Nucleus accumbens (tissue), 56 donors: ENCODE data around the gene TMEM119.

Experiments used
- DNase-seq, 56 donors: peaks; one replicate each; lab custom pipeline; 2025; lab: John Stamatoyannopoulos, UW

TMEM119 gene

DNA sequence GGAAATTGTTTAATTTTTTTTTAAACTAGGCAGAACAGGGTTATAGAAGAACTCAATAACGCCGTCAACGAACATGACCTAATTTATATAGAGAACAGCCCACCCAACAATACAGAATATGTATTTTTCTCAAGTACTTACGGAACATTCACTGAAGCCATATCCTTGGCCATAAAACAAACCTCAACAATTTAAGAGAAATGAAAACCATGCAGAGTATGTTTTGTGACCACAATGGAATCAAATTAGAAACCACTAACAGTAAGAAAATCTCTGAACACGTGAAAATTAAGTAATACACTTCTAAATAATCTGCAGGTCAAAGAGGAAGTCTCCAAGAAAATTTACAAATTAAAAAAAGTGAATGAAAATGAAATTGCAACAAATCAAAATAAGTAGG lies 46.3 kb downstream of the TMEM119 start:
- no peak for DNase-seq

DNA sequence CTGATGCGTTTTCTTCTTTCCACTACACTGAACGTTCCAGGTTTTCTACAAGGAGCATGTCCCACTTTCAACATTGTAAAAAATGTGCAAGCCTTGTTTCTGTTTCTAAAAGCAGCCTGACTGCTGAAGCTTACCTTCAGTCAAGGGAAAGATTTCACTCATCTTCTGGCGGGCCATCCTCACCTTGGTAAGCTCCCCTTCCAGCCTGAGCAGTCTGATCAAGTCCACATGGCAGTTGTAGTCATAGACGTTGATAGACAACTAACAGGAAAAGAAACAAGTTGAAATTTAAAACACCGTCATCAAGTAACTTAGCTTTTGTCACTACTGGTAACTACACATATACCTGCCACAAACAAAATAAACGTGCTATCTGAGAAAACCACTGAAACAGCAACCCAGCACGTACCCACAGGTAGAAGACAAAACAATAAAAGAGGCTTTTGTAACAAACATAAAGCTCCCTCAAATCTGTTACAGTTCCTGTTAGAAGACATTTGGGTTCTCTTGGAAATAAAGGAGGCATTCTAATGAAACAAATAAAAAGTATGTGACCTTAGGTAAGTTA lies 48.8 kb downstream of the TMEM119 start:
- DNase-seq = no peak

DNA sequence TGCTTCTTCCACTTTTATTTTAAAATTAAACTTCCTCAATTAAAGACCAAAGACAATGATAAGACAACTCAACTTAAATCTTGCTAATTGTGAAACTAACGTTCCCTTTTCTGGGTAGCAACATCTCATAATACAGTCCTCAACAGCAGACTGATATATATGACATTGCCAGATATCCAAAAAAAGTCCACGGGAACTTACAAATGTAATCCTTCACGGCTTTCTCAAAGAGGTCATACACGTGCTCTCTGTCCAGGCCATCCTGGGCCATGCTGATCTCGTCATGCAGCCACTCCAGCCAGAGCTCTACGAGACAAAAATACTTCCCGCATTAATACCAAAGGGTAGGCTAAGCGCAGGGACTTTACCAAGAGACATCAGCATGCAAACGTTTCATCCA lies 50.2 kb downstream of the TMEM119 start:
- DNase-seq = no peak

DNA sequence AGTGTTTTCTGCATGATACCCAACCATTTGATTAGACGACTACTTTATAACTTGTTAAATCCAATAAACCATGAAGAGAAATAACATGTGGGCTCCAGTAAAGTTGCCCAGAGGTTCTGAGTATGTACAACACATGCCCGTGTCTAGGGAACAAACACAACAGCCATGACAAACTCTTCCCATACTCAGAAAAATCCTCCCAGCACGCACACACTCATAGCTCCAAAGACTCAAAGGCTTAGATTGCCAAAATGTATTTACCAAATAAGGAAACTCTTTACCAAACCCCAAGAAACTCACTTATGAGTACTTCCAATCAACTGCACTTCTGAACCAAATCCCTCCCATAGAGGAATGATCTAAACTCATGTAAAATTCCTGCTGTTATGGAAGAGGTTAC lies 54.2 kb downstream of the TMEM119 start:
- no peak for DNase-seq

DNA sequence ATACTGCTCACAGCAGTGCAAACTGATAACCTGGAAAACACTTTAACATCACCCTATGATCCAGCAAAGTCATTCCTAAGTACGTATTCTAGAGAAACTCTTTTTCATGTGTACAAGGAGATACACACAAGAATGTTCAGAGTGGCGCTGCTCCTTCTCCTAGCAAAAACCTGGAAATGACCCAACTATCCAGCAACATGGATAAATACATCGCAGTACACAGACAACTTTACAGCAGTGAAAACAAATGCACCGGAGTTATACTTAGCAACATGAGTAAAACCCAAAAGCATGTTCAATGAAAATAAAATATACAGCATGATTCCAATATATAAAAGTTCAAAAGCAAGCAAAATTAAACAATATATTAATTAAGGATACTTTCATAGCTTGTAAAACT lies 55.6 kb downstream of the TMEM119 start:
- no peak for DNase-seq
